DMS53 treated with DMSO at 0.1 percent for 48 hours (cell line): ENCODE data around the gene GNAZ.

Source experiments
- DNase-seq: peaks from one replicate; lab custom pipeline; 2025; ENCODE audit not compliant: unreplicated experiment; lab: John Stamatoyannopoulos, UW

Gene GNAZ

GRCh38 chr22:23091760-23092159 is 21.4 kb downstream of the GNAZ start:
- DNase-seq = no peak

- no peak for DNase-seq
Measured at GRCh38 chr22:23092217-23092955, 22.1 kb downstream of the GNAZ start.

GRCh38 chr22:23093051-23093788 is 22.9 kb downstream of the GNAZ start:
- DNase-seq = no peak

- DNase-seq = no peak
Measured at GRCh38 chr22:23094260-23094659, 23.9 kb downstream of the GNAZ start.

GRCh38 chr22:23094695-23095681 is 24.7 kb downstream of the GNAZ start:
- no peak for DNase-seq

- DNase-seq = no peak
Measured at GRCh38 chr22:23095733-23096342, 25.5 kb downstream of the GNAZ start.

GRCh38 chr22:23097412-23098229 is 27.3 kb downstream of the GNAZ start:
- no peak for DNase-seq

- DNase-seq = no peak
Measured at GRCh38 chr22:23098230-23098705, 27.9 kb downstream of the GNAZ start.

- DNase-seq = no peak
Measured at GRCh38 chr22:23098718-23099530, 28.6 kb downstream of the GNAZ start.

GRCh38 chr22:23099531-23099804 is 29.1 kb downstream of the GNAZ start:
- no peak for DNase-seq

- no peak for DNase-seq
Measured at GRCh38 chr22:23100124-23100801, 29.9 kb downstream of the GNAZ start.

- no peak for DNase-seq
Measured at GRCh38 chr22:23101524-23101923, 31.2 kb downstream of the GNAZ start.

- DNase-seq = no peak
Measured at GRCh38 chr22:23102002-23102655, 31.8 kb downstream of the GNAZ start.

- no peak for DNase-seq
Measured at GRCh38 chr22:23102776-23103175, 32.5 kb downstream of the GNAZ start.

- no peak for DNase-seq
Measured at GRCh38 chr22:23103199-23103954, 33.1 kb downstream of the GNAZ start.

GRCh38 chr22:23104187-23104971 is 34.1 kb downstream of the GNAZ start:
- no peak for DNase-seq

GRCh38 chr22:23105304-23105703 is 35.0 kb downstream of the GNAZ start:
- DNase-seq = no peak
